Activated naive CD4-positive, alpha-beta T cell treated with anti-CD3 and anti-CD28 coated beads, Interleukin-2, amount 10 ng/mL, durations not matched to agents 5 hours and 36 hours (primary cell): Measurements from ENCODE around the gene CCDC138. TPM values are rescaled to one million over a fixed set of nuclear protein-coding genes. Genes with fewer than 3 reads are reported as not detected.

Source experiments
- total RNA-seq, 2 experiments: library from RNA; stranded (reverse); gene quantifications; one replicate each; pipeline ENCODE4 v1.2.3, GENCODE V29; 2021

The CCDC138 gene
- total RNA-seq, result 1 to 10 TPM; 7.6 to 8.7 TPM

DNA sequence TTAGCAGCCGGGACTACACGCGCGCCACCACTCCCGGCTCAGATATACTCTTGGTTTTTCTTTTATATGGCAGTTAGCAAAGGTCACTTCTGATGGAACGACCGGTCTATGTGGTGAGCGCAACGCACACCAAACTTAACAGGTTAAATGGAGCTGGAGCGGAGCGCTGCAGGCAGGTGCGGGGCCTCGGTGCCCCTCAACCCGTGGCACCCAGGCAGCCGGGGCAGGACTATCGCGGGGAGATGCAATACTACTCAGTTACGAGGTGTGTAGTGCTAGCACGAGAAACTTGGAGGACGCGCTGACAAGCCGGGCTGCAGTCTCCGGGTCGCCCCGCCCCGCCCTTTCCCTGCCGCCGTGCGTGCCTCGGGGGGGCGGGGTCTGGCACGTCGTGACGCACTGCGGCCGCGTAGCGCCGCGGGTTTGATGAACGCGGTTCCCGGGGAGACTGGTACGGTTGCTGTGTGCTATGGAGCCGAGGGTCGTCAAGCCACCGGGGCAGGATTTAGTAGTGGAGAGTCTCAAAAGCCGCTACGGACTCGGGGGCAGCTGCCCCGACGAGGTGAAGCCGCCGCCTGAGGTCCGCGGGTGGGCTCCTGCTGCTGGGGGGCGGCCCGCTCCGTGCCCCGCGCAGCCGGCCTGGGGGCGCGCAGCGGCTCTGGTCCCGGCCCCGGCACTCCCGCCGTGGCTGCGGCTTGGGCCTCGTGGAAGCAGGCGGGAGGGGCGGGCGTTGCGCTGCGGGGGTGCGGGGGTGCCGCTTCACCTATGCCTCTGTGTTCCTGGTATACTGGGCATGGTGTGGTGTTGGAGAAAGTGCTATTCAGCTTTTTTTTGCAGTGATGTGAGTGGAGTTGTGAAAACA, at the start of gene CCDC138:
TSS of gene CCDC138 (plus strand) at position 418 of the 862 bp plus-strand sequence. CDS start at position 470, 52 bp downstream.

Other genes starting within 250 kb of the CCDC138 start
- 10 to 100 TPM; 53.1 to 59.9 TPM for gene RANBP2, start 67.3 kb upstream of the CCDC138 start, total RNA-seq
- gene EDAR, start 202.4 kb downstream of the CCDC138 start, total RNA-seq, result under 1 TPM; 0.63 to 0.89 TPM